Esophagus mucosa (tissue), 1 donor: ENCODE measurements around the gene PDE6B. TPM values are rescaled to one million over a fixed set of nuclear protein-coding genes. Genes with fewer than 3 reads are reported as not detected.
"Not testable (repeated sequence)": the region's sequence is repeated elsewhere in the genome, so short reads cannot be mapped to it uniquely, and the experiment has no call there.

Experiments used
- ATAC-seq: fragments of 200-7000 bp; cut with Tn5 transposase; one replicate; pipeline ENCODE4 v1.9.1; 2020
- total RNA-seq: library from RNA; stranded (reverse); gene quantifications from one replicate; pipeline ENCODE4 v1.2.4, GENCODE V29; 2023
- donor health status: DM: yes; HTN: yes; CAD: no.

PDE6B gene
- total RNA-seq, 1 donor from 2014 or later, result 0.88 TPM

- ATAC-seq, result no peak
Measured at GRCh38 chr4:684623-685327, 59.4 kb downstream of the PDE6B start.

- no peak for ATAC-seq
Measured at GRCh38 chr4:685679-686412, 60.5 kb downstream of the PDE6B start.

- no peak for ATAC-seq
Measured at GRCh38 chr4:686413-687040, 61.2 kb downstream of the PDE6B start.

DNA sequence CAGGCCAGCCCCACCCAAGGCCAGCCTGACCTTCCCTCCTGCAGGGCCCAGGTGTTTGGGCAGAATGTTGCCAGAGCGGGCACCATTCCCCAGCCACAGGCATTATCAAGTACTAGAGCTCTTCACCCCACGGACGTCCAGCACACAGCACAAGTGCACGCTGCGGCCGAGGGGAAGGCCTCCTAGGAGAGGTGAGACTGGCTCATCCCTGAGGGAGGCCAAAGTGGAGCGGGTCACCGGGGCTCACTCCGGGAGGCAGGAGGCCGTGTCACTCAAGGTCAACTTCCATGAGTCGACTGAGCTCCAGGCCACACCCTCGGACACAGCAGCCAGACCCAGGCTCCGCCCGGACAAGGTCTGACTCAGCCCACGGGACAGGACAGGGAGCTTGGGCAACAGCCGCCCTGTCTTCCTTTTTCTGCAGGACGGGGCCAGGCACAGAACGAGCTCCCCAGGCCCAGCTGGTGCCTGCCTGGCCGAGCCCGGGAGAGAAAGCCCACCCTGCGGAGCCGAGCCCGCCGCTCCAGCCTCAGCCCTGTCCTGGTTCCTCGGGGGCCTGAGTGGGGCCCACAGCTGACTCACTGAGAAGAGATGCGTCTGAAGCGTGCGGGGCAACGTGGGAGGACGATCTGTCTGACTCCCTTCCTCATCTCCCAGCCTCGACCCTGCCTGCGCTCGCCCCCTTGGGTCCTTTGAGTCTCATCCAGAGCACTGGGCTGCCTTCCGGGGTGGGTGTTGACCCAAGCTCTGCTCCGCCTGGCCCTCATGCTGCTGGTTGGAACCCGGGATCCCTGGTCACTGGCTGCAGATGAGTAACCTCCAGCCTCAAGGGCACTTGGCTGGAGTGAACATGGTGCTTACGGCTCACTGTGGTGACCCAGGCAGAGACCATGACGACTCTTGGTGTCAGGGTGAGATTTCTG, 61.9 kb downstream of the PDE6B start:
- ATAC-seq, result peak; percentile 72

DNA sequence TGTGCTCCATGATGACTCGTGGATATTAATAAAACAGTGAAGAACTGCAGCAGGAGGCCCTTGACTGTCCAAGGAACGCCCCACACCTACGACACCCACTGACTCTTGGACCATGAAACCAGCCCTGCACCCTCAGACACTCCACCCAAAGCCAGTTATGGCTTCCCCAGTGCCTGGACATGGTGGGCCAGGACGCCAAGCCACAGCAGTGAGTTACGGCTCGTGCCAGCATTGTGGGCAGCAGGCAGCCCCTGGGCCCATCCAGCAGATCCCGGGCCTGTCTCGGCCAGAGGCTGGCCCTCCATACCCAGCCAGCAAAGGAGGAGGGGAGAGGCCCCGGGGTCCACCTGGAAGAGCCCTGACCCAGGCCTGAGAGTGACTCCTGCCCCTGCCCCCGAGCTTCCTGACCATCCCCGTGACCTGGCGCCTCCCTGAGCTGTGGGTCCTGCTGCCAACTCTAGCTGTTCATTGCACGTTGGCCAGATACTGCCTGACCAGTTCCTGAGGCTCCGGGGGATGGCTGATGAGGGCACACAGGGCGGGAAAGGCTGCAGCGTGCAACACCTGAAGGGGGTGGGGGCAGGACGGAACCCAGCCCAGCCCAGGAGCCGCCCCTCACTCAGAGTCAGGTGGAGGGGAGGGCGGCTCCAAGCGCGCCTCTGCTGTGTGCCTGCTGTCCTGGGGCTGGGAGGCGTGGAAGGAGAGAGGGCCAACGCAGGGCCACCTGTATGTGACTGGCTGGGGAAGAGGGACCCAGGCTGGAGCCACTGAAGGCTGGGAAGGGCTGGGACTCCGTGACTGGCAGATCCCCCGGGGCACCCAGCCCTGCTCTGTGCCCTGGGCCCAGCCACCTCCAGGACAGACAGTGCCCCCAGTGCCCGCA, 62.8 kb downstream of the PDE6B start:
- peak; percentile 4 for ATAC-seq

DNA sequence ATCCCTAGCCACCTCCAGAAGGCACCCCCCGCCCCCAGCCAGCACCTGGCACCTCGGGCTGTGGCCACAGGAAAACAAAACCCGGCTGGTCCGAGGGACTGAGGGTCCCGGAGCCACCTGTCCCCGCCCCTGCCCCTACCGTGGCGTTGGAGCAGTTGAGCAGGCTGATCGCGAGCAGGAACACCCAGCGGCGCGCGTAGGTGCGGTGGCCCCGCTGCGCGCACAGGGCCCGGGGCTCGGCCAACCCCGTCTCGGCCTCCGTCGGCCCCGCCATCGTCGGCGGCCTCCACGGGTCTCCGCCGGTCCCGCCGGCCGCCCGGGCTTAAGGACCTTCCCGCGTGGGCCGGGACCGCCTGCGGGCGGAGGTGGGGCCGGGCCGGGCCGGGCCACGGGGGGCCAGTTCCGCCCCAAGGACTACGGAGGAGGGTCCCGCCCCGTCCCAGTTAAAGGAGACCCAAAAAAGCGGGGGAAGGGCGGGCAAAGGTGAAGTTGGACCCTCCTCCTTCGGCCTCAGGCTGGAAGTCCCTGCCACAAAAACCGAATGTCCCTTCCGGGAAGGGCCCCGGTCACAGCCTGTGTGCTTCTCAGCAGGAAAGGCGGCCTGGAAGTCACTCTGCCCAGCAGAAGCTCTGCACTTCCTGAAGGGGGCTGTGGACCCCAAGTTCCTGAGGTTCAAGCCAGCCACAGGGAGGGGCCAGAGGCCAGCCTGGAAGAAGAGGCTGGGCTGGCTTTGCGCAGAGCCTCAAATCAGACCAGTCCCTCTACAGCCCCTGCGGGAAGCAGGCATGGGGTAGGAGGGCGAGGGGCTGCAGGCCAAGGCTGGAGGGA, 63.7 kb downstream of the PDE6B start, which contains the start of gene SLC49A3:
TSS of gene SLC49A3 (minus strand) at position 298 of the 828 bp plus-strand sequence. CDS start at position 274, 24 bp downstream.
- no peak for ATAC-seq

DNA sequence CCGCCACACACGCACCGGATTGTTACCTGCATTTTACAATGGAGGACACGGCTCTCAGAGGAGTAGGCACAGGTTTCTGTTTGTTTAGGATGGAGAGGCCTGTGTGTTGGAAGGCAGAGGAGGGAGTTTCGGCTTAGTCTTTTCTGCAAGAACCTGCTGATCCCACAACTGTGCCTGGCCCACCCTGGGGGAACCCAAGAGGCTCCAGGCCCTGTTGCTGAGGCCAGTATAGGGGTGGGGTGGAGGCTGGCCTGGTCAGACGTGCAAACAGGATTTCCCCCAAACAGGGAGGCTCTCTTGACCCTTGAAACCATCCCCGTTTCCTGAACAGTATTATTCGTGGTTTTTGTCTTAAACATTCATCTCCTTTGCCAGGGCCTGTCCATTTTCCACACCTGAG, 64.3 kb downstream of the PDE6B start:
- no peak for ATAC-seq

- ATAC-seq, result peak; percentile 7
Measured at GRCh38 chr4:692771-693554, 67.6 kb downstream of the PDE6B start.

GRCh38 chr4:694341-694940, 69.1 kb downstream of the PDE6B start:
- ATAC-seq, result not testable (repeated sequence)

DNA sequence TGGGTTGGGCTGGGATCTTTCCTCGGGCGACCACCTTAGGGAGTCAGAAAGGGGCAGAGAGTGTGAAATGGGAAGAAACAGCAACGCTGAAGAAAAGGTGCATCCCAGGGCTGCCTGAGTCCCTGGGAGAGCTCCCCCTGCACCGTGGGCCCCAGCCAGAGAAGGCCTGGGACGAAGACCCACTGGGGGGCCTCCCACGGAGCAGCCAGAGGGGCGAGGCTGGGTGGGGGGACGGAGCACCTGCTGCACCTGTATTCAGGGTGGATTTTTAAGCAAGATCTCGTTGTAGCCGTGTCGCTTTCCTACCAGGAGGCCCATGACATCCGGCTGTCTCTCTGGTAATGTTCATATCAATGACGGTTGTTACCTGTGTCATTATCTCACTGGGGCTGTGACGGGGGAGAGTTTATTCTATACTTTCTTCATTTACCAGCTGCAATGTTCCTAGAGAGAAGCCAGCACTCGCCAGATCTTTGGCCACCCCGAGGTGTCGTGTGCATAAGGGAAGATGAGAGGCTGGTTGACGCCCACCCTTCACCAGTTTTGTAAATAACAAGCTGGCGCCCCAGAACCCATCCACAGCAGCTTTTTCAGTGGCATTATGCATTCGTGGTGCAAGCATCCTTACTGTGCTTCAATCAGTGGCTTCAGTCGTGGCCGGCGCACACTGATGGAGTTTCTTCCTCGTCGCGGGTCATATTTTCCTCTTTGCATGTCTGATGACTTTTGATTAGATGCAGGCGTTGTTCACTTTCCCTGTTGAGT, 74.6 kb downstream of the PDE6B start:
- ATAC-seq, result no peak

- ATAC-seq, result no peak
Measured at GRCh38 chr4:700587-701264, 75.4 kb downstream of the PDE6B start.

- no peak for ATAC-seq
Measured at GRCh38 chr4:702618-703048, 77.3 kb downstream of the PDE6B start.

DNA sequence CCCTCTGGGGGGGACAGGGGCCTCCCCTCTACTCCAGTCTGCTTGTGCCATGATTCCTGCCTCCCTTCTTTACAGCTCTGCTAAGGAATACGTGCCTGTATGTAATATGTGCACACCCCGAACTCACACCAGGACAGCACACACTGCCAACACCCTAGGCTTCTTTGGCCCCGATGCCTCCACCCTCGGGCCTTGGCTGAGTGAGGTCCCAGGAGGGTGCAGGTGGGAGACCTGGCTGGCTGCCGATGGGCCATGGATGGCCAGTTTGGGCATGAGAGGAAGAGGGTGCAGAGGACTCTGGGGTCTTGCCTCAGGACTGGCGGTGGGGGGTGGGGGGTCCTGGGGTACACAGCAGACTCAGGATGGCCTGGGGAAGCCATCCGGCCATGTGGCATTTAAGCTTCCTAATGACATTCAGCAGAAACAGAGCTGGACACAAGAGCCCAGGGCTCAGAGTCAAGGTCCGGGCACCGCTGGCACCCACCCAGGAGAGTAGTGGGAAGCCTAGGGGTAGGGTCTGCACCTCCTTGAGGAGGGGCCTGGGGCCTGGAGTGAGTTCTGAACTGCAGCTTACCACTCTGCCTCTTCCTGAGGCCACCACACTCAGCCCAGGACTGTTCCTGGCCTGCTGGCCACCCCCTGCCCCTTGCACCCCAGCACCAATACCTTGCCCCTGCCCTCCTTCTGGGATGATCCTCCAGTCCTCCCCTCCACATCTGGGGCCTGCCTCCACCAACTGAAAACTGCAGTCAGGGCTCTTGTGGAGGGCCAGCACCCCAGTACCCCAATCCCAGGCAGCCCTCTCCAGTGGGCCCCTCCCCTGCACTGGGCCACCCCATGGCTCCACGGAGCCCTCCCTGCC, 78.2 kb downstream of the PDE6B start:
- ATAC-seq, result no peak

DNA sequence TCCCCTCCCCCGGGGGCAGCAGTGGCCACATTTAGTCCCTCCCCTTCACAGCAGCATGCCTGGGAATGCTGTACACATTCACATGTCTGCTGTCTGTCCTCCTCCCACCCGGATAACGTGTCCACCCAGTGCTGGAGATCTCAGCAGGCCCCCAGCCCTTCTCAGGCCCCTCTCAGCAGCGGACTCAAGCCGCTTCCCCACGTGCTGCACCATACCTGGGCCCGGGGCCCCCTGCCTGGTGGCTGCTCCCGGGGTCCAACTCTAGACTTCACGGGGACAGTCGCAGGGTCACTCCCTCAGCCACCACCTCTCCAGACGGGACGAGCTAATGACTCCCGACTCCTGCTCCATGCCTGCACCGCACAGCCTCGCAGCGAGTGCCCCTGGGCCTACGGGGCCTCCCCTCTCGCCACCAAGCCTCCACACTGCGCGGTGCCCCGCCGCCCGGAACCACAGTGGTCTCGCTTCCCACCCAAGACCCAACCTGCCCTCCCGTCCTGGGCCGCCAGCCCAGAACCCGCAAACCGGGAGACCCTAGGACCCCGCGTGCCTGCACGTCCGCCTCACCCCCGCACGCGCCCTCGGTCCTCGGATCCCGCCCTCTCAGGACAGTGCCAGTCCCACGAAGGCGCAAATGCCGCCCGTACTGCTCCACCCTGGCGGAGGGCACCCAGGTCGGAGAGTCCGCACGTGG, 79.0 kb downstream of the PDE6B start:
- ATAC-seq, result no peak

GRCh38 chr4:704971-705277, 79.6 kb downstream of the PDE6B start:
- ATAC-seq, result no peak
